HepG2 (cell line): ENCODE results near the gene CORO7. TPM values are rescaled to one million over a fixed set of nuclear protein-coding genes. Genes with fewer than 3 reads are reported as not detected.

Source experiments
- BORCS8-MEF2B ChIP-seq: sonication (generic); formaldehyde crosslinking; IDR thresholded peaks from 2 replicates; pipeline ENCODE4 v1.8.0; 2022; ENCODE audit warnings: mild to moderate bottlenecking, missing genetic modification reagents
- KDM4B ChIP-seq: sonication (generic); formaldehyde crosslinking; IDR thresholded peaks from 2 replicates; pipeline ENCODE4 v1.4.0; 2020; ENCODE audit warnings: missing genetic modification reagents
- MYNN ChIP-seq: sonication (generic); formaldehyde crosslinking; IDR thresholded peaks from 2 replicates; pipeline ENCODE4 v1.4.0; 2020; ENCODE audit warnings: mild to moderate bottlenecking, low read depth, missing genetic modification reagents
- NFIC ChIP-seq: IDR thresholded peaks from 2 replicates; pipeline ENCODE4 v1.6.1; 2012; ENCODE audit warnings: mild to moderate bottlenecking, low read length, inconsistent platforms
- SP4 ChIP-seq: sonication (generic); formaldehyde crosslinking; IDR thresholded peaks from 2 replicates; pipeline ENCODE4 v1.8.1; 2023; ENCODE audit warnings: mild to moderate bottlenecking, missing genetic modification reagents
- ZFP36L1 ChIP-seq: sonication (generic); formaldehyde crosslinking; IDR thresholded peaks from 2 replicates; pipeline ENCODE4 v1.8.0; 2022; ENCODE audit warnings: mild to moderate bottlenecking, missing genetic modification reagents, moderate library complexity
- ZNF143 ChIP-seq: sonication (generic); formaldehyde crosslinking; IDR thresholded peaks from 2 replicates; pipeline ENCODE4 v1.4.0; 2020; ENCODE audit warnings: missing genetic modification reagents
- ZNF256 ChIP-seq: sonication (generic); formaldehyde crosslinking; conservative IDR thresholded peaks from 2 replicates; pipeline ENCODE4 v1.4.0; 2020; ENCODE audit warnings: missing genetic modification reagents
- ZNF850 ChIP-seq: sonication (generic); formaldehyde crosslinking; conservative IDR thresholded peaks from 2 replicates; pipeline ENCODE4 v1.9.0; 2021; ENCODE audit warnings: mild to moderate bottlenecking, missing genetic modification reagents
- polyA plus RNA-seq, 8 experiments: library from polyadenylated mRNA; depleted of rRNA in 3 of 8; stranded (reverse) in 7 of 8; unstranded in 1 of 8; fragments of >200 nt; fragmentation: Illumina TruSeq in 4 of 8; extraction: Trizol in 4 of 8; gene quantifications; 2 replicates each; pipeline versions ENCODE4 v1.2.1 to v1.2.3, GENCODE V29; 2011 to 2016; ENCODE audit warnings: low read depth in 4 of 8, missing spikeins in 1 of 8, mixed read lengths in 1 of 8; ENCODE audit not compliant: insufficient read depth in 1 of 8
- total RNA-seq, 5 experiments: library from RNA; depleted of rRNA; stranded (reverse); fragments of >200 nt; fragmentation: Illumina TruSeq; extraction: Trizol; gene quantifications; 2 replicates each; pipeline ENCODE4 v1.2.3, GENCODE V29; 2016; ENCODE audit warnings: low read depth in 1 of 5
- TF ChIP-seq, protein P1 (sequence below): sonication (generic); formaldehyde crosslinking; IDR thresholded peaks from 2 replicates; pipeline ENCODE4 v1.4.0; 2020; ENCODE audit warnings: missing genetic modification reagents, mild to moderate bottlenecking, borderline replicate concordance
- TF ChIP-seq, protein P2 (sequence below): sonication (generic); formaldehyde crosslinking; IDR thresholded peaks from 2 replicates; pipeline ENCODE4 v1.4.0; 2020; ENCODE audit warnings: low read depth, mild to moderate bottlenecking, missing genetic modification reagents
- TF ChIP-seq, protein P3 (sequence below): IDR thresholded peaks from 2 replicates; pipeline ENCODE4 v1.6.1; 2012; ENCODE audit warnings: inconsistent platforms
- TF ChIP-seq, protein P4 (sequence below): sonication (generic); formaldehyde crosslinking; IDR thresholded peaks from 2 replicates; pipeline ENCODE4 v1.5.0; 2020; ENCODE audit warnings: missing genetic modification reagents
- TF ChIP-seq, protein P5 (sequence below): sonication (generic); formaldehyde crosslinking; IDR thresholded peaks from 2 replicates; pipeline ENCODE4 v1.4.0; 2020; ENCODE audit warnings: missing genetic modification reagents, low read depth, mild to moderate bottlenecking, borderline replicate concordance
- TF ChIP-seq, protein P6 (sequence below): sonication (generic); formaldehyde crosslinking; IDR thresholded peaks from 2 replicates; pipeline ENCODE4 v1.5.0; 2020; ENCODE audit warnings: missing genetic modification reagents
- TF ChIP-seq, protein P7 (sequence below): sonication (generic); formaldehyde crosslinking; IDR thresholded peaks from 2 replicates; pipeline ENCODE4 v1.4.0; 2020; ENCODE audit warnings: mild to moderate bottlenecking, low read depth, missing genetic modification reagents
- TF ChIP-seq, protein P8 (sequence below), 2 experiments: fragments of 450-650 bp in 1 of 2; sonication (generic) in 1 of 2; formaldehyde crosslinking; IDR thresholded peaks; 2 replicates each; pipeline versions ENCODE4 v1.5.0 to v1.8.0; 2020 to 2022; ENCODE audit warnings: mild to moderate bottlenecking in 1 of 2, missing genetic modification reagents in 1 of 2

Gene CORO7
- total and polyA plus RNA-seq, 2 of the 13 experiments (the other 11 are each of a cell fraction or from before 2014, with no cell fraction given), result 9.9 to 14.3 TPM

DNA sequence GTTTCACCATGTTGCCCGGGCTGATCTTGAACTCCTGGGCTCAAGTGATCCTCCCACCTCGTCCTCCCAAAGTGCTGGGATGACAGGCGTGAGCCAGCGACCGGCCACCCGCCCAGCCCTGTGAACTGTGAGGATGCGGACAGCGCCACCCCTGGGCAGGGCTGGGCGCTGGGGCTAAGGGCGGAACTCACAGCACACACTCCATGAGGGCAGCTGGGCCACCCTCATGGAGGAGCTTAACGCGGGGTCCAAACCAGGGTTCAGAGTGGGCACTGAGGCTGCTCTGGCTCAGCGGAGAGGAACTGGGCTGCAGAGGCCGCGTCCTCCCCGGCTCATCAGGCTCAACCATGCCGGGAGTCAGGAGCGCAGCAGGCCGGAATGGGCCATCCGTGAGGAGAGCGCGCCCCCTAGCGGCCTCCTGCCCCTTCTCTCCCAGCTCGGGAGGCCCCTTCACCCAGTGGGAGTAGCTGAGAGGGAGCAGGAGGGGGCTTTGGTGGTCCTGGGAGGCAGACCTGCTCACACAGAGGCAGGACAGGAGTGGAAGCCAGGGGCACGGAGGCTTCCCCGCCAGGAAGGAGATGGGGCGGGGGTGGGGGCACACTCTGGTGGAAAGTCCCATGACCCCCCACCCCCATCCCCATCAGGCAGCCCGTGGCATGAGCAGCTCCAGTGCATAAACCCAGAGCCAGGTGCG lies 13.8 kb downstream of the CORO7 start (continued):
- TF ChIP-seq, protein P1, sequence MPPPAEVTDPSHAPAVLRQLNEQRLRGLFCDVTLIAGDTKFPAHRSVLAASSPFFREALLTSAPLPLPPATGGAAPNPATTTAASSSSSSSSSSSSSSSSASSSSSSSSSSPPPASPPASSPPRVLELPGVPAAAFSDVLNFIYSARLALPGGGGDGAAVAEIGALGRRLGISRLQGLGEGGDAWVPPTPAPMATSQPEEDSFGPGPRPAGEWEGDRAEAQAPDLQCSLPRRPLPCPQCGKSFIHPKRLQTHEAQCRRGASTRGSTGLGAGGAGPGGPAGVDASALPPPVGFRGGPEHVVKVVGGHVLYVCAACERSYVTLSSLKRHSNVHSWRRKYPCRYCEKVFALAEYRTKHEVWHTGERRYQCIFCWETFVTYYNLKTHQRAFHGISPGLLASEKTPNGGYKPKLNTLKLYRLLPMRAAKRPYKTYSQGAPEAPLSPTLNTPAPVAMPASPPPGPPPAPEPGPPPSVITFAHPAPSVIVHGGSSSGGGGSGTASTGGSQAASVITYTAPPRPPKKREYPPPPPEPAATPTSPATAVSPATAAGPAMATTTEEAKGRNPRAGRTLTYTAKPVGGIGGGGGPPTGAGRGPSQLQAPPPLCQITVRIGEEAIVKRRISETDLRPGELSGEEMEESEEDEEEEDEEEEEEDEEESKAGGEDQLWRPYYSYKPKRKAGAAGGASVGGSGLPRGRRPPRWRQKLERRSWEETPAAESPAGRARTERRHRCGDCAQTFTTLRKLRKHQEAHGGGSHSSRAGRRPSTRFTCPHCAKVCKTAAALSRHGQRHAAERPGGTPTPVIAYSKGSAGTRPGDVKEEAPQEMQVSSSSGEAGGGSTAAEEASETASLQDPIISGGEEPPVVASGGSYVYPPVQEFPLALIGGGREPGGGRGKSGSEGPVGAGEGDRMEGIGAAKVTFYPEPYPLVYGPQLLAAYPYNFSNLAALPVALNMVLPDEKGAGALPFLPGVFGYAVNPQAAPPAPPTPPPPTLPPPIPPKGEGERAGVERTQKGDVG (CRISPR knock-in tag), result peak; percentile 99
- TF ChIP-seq ZNF850 (no peak), ZNF256 (CRISPR knock-in tag) (no peak), BORCS8-MEF2B (no peak), MYNN (CRISPR knock-in tag) (no peak), NFIC (no peak), SP4 (no peak), ZNF143 (CRISPR knock-in tag) (no peak), ZFP36L1 (CRISPR knock-in tag) (no peak), KDM4B (CRISPR knock-in tag) (no peak)
- TF ChIP-seq, protein P2, sequence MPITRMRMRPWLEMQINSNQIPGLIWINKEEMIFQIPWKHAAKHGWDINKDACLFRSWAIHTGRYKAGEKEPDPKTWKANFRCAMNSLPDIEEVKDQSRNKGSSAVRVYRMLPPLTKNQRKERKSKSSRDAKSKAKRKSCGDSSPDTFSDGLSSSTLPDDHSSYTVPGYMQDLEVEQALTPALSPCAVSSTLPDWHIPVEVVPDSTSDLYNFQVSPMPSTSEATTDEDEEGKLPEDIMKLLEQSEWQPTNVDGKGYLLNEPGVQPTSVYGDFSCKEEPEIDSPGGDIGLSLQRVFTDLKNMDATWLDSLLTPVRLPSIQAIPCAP (CRISPR knock-in tag), result no peak
- TF ChIP-seq, protein P3, sequence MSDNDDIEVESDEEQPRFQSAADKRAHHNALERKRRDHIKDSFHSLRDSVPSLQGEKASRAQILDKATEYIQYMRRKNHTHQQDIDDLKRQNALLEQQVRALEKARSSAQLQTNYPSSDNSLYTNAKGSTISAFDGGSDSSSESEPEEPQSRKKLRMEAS, result no peak
- TF ChIP-seq, protein P4, sequence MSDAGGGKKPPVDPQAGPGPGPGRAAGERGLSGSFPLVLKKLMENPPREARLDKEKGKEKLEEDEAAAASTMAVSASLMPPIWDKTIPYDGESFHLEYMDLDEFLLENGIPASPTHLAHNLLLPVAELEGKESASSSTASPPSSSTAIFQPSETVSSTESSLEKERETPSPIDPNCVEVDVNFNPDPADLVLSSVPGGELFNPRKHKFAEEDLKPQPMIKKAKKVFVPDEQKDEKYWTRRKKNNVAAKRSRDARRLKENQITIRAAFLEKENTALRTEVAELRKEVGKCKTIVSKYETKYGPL (CRISPR knock-in tag), result no peak
- TF ChIP-seq, protein P5, sequence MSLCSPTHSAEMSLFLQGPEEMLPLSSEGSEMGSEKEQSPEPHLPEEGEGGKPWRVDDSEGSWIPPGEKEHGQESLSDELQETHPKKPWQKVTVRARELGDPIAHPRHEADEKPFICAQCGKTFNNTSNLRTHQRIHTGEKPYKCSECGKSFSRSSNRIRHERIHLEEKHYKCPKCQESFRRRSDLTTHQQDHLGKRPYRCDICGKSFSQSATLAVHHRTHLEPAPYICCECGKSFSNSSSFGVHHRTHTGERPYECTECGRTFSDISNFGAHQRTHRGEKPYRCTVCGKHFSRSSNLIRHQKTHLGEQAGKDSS (CRISPR knock-in tag), result peak; percentile 88; the same call in 1 of the 2 replicates
- TF ChIP-seq, protein P6, sequence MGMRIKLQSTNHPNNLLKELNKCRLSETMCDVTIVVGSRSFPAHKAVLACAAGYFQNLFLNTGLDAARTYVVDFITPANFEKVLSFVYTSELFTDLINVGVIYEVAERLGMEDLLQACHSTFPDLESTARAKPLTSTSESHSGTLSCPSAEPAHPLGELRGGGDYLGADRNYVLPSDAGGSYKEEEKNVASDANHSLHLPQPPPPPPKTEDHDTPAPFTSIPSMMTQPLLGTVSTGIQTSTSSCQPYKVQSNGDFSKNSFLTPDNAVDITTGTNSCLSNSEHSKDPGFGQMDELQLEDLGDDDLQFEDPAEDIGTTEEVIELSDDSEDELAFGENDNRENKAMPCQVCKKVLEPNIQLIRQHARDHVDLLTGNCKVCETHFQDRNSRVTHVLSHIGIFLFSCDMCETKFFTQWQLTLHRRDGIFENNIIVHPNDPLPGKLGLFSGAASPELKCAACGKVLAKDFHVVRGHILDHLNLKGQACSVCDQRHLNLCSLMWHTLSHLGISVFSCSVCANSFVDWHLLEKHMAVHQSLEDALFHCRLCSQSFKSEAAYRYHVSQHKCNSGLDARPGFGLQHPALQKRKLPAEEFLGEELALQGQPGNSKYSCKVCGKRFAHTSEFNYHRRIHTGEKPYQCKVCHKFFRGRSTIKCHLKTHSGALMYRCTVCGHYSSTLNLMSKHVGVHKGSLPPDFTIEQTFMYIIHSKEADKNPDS (CRISPR knock-in tag), result no peak
- TF ChIP-seq, protein P7, sequence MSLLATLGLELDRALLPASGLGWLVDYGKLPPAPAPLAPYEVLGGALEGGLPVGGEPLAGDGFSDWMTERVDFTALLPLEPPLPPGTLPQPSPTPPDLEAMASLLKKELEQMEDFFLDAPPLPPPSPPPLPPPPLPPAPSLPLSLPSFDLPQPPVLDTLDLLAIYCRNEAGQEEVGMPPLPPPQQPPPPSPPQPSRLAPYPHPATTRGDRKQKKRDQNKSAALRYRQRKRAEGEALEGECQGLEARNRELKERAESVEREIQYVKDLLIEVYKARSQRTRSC (CRISPR knock-in tag), result no peak
- TF ChIP-seq, protein P8, sequence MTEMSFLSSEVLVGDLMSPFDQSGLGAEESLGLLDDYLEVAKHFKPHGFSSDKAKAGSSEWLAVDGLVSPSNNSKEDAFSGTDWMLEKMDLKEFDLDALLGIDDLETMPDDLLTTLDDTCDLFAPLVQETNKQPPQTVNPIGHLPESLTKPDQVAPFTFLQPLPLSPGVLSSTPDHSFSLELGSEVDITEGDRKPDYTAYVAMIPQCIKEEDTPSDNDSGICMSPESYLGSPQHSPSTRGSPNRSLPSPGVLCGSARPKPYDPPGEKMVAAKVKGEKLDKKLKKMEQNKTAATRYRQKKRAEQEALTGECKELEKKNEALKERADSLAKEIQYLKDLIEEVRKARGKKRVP (CRISPR knock-in tag; IDR thresholded peaks at IDR 0.05), result no peak
